D721Med (cell line): ENCODE results near the gene TBC1D1.

Source experiments
- DNase-seq: peaks from one replicate; pipeline ENCODE4 v3.0.0; 2011; ENCODE audit warnings: low spot score; ENCODE audit not compliant: insufficient read length
- FAIRE-seq: peaks from 2 replicates; lab custom pipeline; 2011; peaks lifted over from hg19 to GRCh38; lab: Jason Lieb, UNC
- CTCF ChIP-seq: IDR thresholded peaks from 2 replicates; pipeline ENCODE4 v1.5.1; 2012; ENCODE audit warnings: mild to moderate bottlenecking, control low read depth; ENCODE audit not compliant: insufficient read depth; ENCODE audit errors: missing control alignments

The TBC1D1 gene

DNA sequence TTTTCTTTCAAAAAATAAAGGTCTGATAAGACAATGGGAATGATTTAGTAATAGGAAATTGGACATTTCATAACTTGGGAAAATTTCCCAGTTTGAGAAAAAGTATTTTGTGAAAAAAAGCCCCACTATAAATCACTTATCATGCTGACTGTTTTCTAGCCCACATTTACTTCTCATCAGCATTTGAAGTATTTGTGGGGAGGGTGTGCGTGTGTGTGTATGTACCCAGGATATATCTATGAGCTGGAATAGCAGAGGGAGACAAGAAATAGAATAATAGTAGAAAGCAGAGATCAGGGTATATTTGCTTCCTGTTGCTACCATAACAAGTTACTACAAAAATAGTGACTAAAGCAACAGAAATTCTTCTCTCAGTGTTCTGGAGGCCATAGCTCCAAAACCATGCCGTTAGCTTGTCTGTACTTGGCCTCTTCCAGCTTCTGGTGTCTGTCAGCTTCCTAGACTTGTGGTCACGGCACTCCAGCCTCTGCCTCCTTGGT is 209.1 kb downstream of the TBC1D1 start:
- no peak for TF ChIP-seq CTCF
- DNase-seq (no peak), FAIRE-seq (no peak)

- TF ChIP-seq CTCF: no peak
- DNase-seq (no peak), FAIRE-seq (no peak)
Measured at GRCh38 chr4:38100474-38101255, 209.8 kb downstream of the TBC1D1 start.

DNA sequence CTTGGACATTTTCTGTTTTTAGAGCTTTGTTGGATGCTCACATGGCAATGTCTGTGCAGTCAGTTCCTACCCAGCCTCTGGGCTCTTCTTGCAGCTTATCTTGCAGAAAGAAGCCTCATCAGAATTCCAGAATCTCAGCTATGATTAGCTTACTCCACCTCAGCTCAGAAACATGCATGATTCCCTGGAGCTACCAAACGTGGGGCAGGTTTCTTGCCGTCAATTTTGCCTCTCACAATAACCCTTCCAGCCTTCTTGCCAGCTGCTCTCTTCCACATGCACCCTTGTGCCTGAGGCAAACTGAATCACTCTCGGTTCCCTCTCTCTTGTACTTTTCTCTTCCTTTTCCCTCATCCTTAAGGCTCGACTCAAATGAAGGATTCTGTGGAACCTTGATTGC is 210.7 kb downstream of the TBC1D1 start:
- TF ChIP-seq CTCF: no peak
- DNase-seq (no peak), FAIRE-seq (no peak)

DNA sequence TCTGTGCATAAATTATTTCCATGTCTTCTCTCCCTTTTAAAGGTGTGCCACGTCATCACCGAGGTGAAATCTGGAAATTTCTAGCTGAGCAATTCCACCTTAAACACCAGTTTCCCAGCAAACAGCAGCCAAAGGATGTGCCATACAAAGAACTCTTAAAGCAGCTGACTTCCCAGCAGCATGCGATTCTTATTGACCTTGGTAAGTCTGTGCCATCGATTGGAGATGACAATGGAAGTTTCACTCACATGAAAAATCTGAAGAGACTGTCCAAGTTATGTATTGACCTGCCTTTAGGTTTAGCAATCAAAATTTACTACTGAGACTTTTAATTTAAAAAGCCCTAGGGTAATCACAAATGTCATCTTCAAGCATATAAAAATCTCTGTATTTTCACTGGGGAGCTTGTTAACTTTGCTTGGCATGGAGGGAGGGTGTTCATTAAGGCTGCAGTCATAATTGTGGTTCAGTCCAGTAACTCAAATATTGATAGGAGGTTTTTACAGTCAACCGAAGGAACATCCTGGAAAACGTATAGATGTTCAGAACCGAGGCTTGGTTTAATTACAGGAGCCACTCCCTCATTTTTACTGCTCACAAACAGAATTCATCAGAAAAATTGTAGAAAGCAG is 212.2 kb downstream of the TBC1D1 start:
- FAIRE-seq: no peak
- no peak for TF ChIP-seq CTCF

DNA sequence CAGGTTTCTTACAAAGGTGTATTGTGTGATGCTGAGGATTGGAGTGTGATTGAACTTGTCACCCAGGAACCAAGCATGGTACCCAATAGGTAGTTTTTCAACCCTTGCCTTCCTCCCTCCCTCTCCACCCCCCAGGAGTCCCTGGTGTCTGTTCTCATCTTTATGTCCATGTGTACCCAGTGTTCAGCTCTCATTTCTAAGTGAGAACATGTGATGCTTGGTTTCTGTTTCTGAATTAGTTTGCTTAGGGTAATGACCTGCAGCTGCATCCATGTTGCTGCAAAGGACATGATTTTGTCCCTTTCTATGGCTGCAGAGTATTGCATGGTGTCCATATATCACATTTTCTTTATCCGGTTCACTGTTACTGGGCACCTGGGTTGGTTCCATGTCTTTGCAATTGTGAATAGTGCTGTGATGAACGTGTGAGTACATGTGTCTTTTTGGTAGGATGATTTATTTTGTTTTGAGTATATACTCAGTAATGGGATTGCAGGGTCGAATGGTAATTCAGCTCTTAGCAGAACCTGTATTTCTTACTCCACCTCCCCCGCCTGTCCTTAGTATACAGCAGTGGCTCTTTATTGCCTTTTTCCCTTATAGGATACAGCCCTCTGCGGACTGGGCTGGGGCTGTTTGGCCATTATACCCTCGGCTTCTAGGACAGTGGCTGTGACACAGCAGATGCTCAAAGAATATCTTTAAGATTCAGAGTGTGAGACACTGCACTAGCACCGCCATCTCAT is 214.8 kb downstream of the TBC1D1 start:
- FAIRE-seq: no peak
- no peak for DNase-seq
- no peak for TF ChIP-seq CTCF

More for the DNA sequence above, 212.2 kb downstream of the TBC1D1 start:
- DNase-seq: no peak

- FAIRE-seq (no peak), DNase-seq (no peak)
- TF ChIP-seq CTCF: no peak
Measured at GRCh38 chr4:38106311-38106710, 215.4 kb downstream of the TBC1D1 start.
